Measurements from ENCODE around the gene NEB. TPM values are rescaled to one million over a fixed set of nuclear protein-coding genes. Genes with fewer than 3 reads are reported as not detected.

Gene NEB
- total and polyA plus RNA-seq, 2 of the 13 experiments (the other 11 are each of a cell fraction or from before 2014, with no cell fraction given): 0.21 to 0.24 TPM

GRCh38 chr2:151765760-151766410, 31.6 kb upstream of the NEB start:
- Histone ChIP-seq H3K9me3 (ENCODE audit: low read length) (no peaks in the 10 kb centered on the region), H3K4me2 (ENCODE audit: low read depth, low read length) (no peak overlapping the region), H4K20me1 (ENCODE audit: insufficient read depth, low read length) (no peaks in the 10 kb centered on the region), H3K4me1 (ENCODE audit: insufficient read depth, low read length) (peaks cover 12% of the 10 kb centered on the region), H3K27me3 (ENCODE audit: control insufficient read depth in 1 of 2, insufficient read depth in 2 of 2, low read length in 2 of 2) (no peaks in the 10 kb centered on the region), H3K79me2 (ENCODE audit: insufficient read depth, low read length) (no peaks in the 10 kb centered on the region), H2AFZ (ENCODE audit: low read length) (no peak overlapping the region), H3K4me3 (replicated peaks in 1 of 3; ENCODE audit: insufficient read depth in 1 of 3, low read depth in 2 of 3, low read length in 3 of 3) (no peak overlapping the region), H3K36me3 (replicated peaks in 1 of 2; ENCODE audit: control insufficient read depth in 1 of 2, insufficient read depth in 2 of 2, low read length in 2 of 2) (no peaks in the 10 kb centered on the region), H3K27ac (ENCODE audit: extremely low read length, insufficient read depth, low read length) (no peak overlapping the region), H3K9ac (ENCODE audit: insufficient read depth, low read depth, low read length) (no peak overlapping the region)
- no peak for TF ChIP-seq IRX3 (CRISPR knock-in tag; IDR thresholded peaks at IDR 0.05; ENCODE audit: borderline replicate concordance, low read depth)
- no peak for TF ChIP-seq ZBTB14 (CRISPR knock-in tag; IDR thresholded peaks at IDR 0.05)
- TF ChIP-seq HOXA7 (CRISPR knock-in tag; IDR thresholded peaks at IDR 0.05): no peak
- TF ChIP-seq ZNF605 (CRISPR knock-in tag; IDR thresholded peaks at IDR 0.05): no peak
- TF ChIP-seq ZNF788 (CRISPR knock-in tag; IDR thresholded peaks at IDR 0.05; ENCODE audit: borderline replicate concordance): no peak
- no peak for TF ChIP-seq U2AF2 (IDR thresholded peaks at IDR 0.05; ENCODE audit: low read depth, low read length)
- BruUV-seq (replicated peaks): no TSS peak
- ATAC-seq (no peak), DNase-seq (ENCODE audit: low spot score) (no peak), FAIRE-seq (no peak)
- ChIA-PET POLR2A (no interaction called here), CTCF (ENCODE audit: low intra/inter-chr PET ratio, low total read pairs) (no interaction called here)
- in situ Hi-C loops (cut with HindIII; ENCODE audit: extremely low pct_ligation_motif_present, low pct_unique_long_range_greater_than_20kb) (no loop called here), intact Hi-C loops (cut with micrococcal nuclease; ENCODE audit: unreplicated experiment) (no loop called here)
- 89% methylated on average over 10 of the region's 10 CpGs for WGBS (ENCODE audit: low lambda C conversion rate)

GRCh38 chr2:151762694-151763093, 28.4 kb upstream of the NEB start:
- DNase-seq (ENCODE audit: low spot score) (no peak), ATAC-seq (no peak), FAIRE-seq (no peak)
- H3K36me3 ChIP-seq (replicated peaks in 1 of 2; ENCODE audit: control insufficient read depth in 1 of 2, insufficient read depth in 2 of 2, low read length in 2 of 2): no peaks in the 10 kb centered on the region
- H3K27ac ChIP-seq (ENCODE audit: extremely low read length, insufficient read depth, low read length): no peak overlapping the region
- H4K20me1 ChIP-seq (ENCODE audit: insufficient read depth, low read length): no peaks in the 10 kb centered on the region
- intact Hi-C loops (cut with micrococcal nuclease; ENCODE audit: unreplicated experiment) (no loop called here), in situ Hi-C loops (cut with HindIII; ENCODE audit: extremely low pct_ligation_motif_present, low pct_unique_long_range_greater_than_20kb) (no loop called here)
- POLR2A ChIA-PET: no interaction called here
- H3K9me3 ChIP-seq (ENCODE audit: low read length): no peaks in the 10 kb centered on the region
- H2AFZ ChIP-seq (ENCODE audit: low read length): no peak overlapping the region
- H3K9ac ChIP-seq (ENCODE audit: insufficient read depth, low read depth, low read length): no peak overlapping the region
- H3K27me3 ChIP-seq (ENCODE audit: control insufficient read depth in 1 of 2, insufficient read depth in 2 of 2, low read length in 2 of 2): no peaks in the 10 kb centered on the region
- no TSS peak for BruUV-seq (replicated peaks)
- H3K4me3 ChIP-seq (replicated peaks in 1 of 3; ENCODE audit: insufficient read depth in 1 of 3, low read depth in 2 of 3, low read length in 3 of 3): no peak overlapping the region
- peaks cover 42% of the 10 kb centered on the region for H3K4me1 ChIP-seq (ENCODE audit: insufficient read depth, low read length)
- WGBS (ENCODE audit: low lambda C conversion rate): 57% methylated on average over 3 of the region's 3 CpGs
- no peak overlapping the region for H3K4me2 ChIP-seq (ENCODE audit: low read depth, low read length)
- no peaks in the 10 kb centered on the region for H3K79me2 ChIP-seq (ENCODE audit: insufficient read depth, low read length)
- CTCF ChIA-PET (ENCODE audit: low intra/inter-chr PET ratio, low total read pairs): no interaction called here
- TF ChIP-seq SNAPC2 (CRISPR knock-in tag; IDR thresholded peaks at IDR 0.05): no peak
- TF ChIP-seq NRL (CRISPR knock-in tag; IDR thresholded peaks at IDR 0.05; ENCODE audit: borderline replicate concordance): no peak
- TF ChIP-seq ZNF710 (CRISPR knock-in tag; IDR thresholded peaks at IDR 0.05; ENCODE audit: borderline replicate concordance): no peak
- TF ChIP-seq SPEN (CRISPR knock-in tag; IDR thresholded peaks at IDR 0.05; ENCODE audit: low read depth): no peak
- TF ChIP-seq ZFP41 (CRISPR knock-in tag; IDR thresholded peaks at IDR 0.05; ENCODE audit: borderline replicate concordance): no peak
- no peak for TF ChIP-seq POGK (CRISPR knock-in tag; conservative IDR thresholded peaks at IDR 0.05)
- TF ChIP-seq RFX3 (CRISPR knock-in tag; IDR thresholded peaks at IDR 0.05): no peak
